WTC11 (cell line): ENCODE data around the gene STARD8. TPM values are rescaled to one million over a fixed set of nuclear protein-coding genes. Genes with fewer than 3 reads are reported as not detected.

Experiments used
- ATAC-seq: fragments of 200-7000 bp; cut with Tn5 transposase; 2 replicates; pipeline ENCODE4 v1.10.0; 2021; ENCODE audit warnings: mild to moderate bottlenecking, moderate library complexity
- CTCF ChIA-PET: fragments of 300-600 bp; sonication (Branson Sonifier 250); formaldehyde crosslinking; loops from one replicate; lab custom pipeline; 2021; ENCODE audit warnings: antibody characterized with exemption; lab: Charles Lee
- POLR2A ChIA-PET: fragments of 350-600 bp; sonication (Branson Sonifier 250); formaldehyde crosslinking; loops from one replicate; lab custom pipeline; 2021; ENCODE audit warnings: antibody characterized with exemption; lab: Charles Lee
- DNase-seq: peaks from one replicate; pipeline ENCODE4 v3.0.0; 2021; ENCODE audit warnings: low spot score
- H3K27ac Mint-ChIP-seq: 2 replicates; pipeline ENCODE4 v1.8.0; 2021; ENCODE audit warnings: mixed read lengths
- H3K27me3 Mint-ChIP-seq: 2 replicates; pipeline ENCODE4 v1.8.0; 2021; ENCODE audit warnings: low read depth, mild to moderate bottlenecking, moderate library complexity, mixed read lengths
- H3K36me3 Mint-ChIP-seq: 2 replicates; pipeline ENCODE4 v1.8.0; 2021; ENCODE audit warnings: mixed read lengths
- H3K4me1 Mint-ChIP-seq: 2 replicates; pipeline ENCODE4 v1.8.0; 2022; ENCODE audit warnings: mixed read lengths
- H3K4me3 Mint-ChIP-seq: 2 replicates; pipeline ENCODE4 v1.8.0; 2021; ENCODE audit warnings: mild to moderate bottlenecking, moderate library complexity, mixed read lengths
- H3K9me3 Mint-ChIP-seq: 2 replicates; pipeline ENCODE4 v1.8.0; 2021; ENCODE audit warnings: mixed read lengths
- ATF1 ChIP-seq: sonication (generic); formaldehyde crosslinking; IDR thresholded peaks from 2 replicates; pipeline ENCODE4 v1.8.1; 2023; ENCODE audit warnings: mild to moderate bottlenecking, moderate library complexity, missing genetic modification reagents
- CBFB ChIP-seq: sonication (generic); formaldehyde crosslinking; IDR thresholded peaks from 2 replicates; pipeline ENCODE4 v1.8.1; 2022; ENCODE audit warnings: mild to moderate bottlenecking, low read depth, missing genetic modification reagents
- ELF4 ChIP-seq: sonication (generic); formaldehyde crosslinking; IDR thresholded peaks from 2 replicates; pipeline ENCODE4 v1.8.1; 2022; ENCODE audit warnings: low read depth, mild to moderate bottlenecking, moderate library complexity, missing genetic modification reagents
- FOXK1 ChIP-seq: sonication (generic); formaldehyde crosslinking; IDR thresholded peaks from 2 replicates; pipeline ENCODE4 v1.8.0; 2022; ENCODE audit warnings: mild to moderate bottlenecking, moderate library complexity, missing genetic modification reagents
- FOXP1 ChIP-seq: sonication (generic); formaldehyde crosslinking; IDR thresholded peaks from 2 replicates; pipeline ENCODE4 v1.8.0; 2022; ENCODE audit warnings: missing genetic modification reagents, mild to moderate bottlenecking, moderate library complexity, borderline replicate concordance
- GTF2I ChIP-seq: fragments of 250-450 bp; sonication (Bioruptor Pico); conservative IDR thresholded peaks from 2 replicates; pipeline ENCODE4 v1.4.0; 2021; ENCODE audit warnings: mild to moderate bottlenecking
- HMGA2 ChIP-seq: fragments of 250-450 bp; sonication (Bioruptor Pico); IDR thresholded peaks from 2 replicates; pipeline ENCODE4 v1.4.0; 2021; ENCODE audit warnings: mild to moderate bottlenecking, moderate library complexity
- NR1H2 ChIP-seq: sonication (generic); formaldehyde crosslinking; IDR thresholded peaks from 2 replicates; pipeline ENCODE4 v1.9.0; 2021; ENCODE audit warnings: mild to moderate bottlenecking, moderate library complexity, missing genetic modification reagents
- SMAD3 ChIP-seq: sonication (generic); formaldehyde crosslinking; IDR thresholded peaks from 2 replicates; pipeline ENCODE4 v1.8.0; 2022; ENCODE audit warnings: missing genetic modification reagents, mild to moderate bottlenecking, borderline replicate concordance
- SOX15 ChIP-seq: fragments of 250-450 bp; sonication (Bioruptor Pico); IDR thresholded peaks from 2 replicates; pipeline ENCODE4 v1.9.0; 2021; ENCODE audit warnings: mild to moderate bottlenecking
- SP1 ChIP-seq: sonication (generic); formaldehyde crosslinking; conservative IDR thresholded peaks from 2 replicates; pipeline ENCODE4 v1.8.1; 2022; ENCODE audit warnings: missing genetic modification reagents
- TEAD1 ChIP-seq: sonication (generic); formaldehyde crosslinking; IDR thresholded peaks from 2 replicates; pipeline ENCODE4 v1.8.0; 2022; ENCODE audit warnings: mild to moderate bottlenecking, missing genetic modification reagents
- TP53 ChIP-seq: sonication (generic); formaldehyde crosslinking; IDR thresholded peaks from 2 replicates; pipeline ENCODE4 v1.8.1; 2023; ENCODE audit warnings: mild to moderate bottlenecking, missing genetic modification reagents
- ZNF138 ChIP-seq: sonication (generic); formaldehyde crosslinking; conservative IDR thresholded peaks from 2 replicates; pipeline ENCODE4 v1.8.1; 2022; ENCODE audit warnings: mild to moderate bottlenecking, moderate library complexity, missing genetic modification reagents
- ZNF263 ChIP-seq: sonication (generic); formaldehyde crosslinking; IDR thresholded peaks from 2 replicates; pipeline ENCODE4 v1.8.1; 2022; ENCODE audit warnings: low read depth, mild to moderate bottlenecking, moderate library complexity, missing genetic modification reagents
- ZNF396 ChIP-seq: fragments of 250-450 bp; sonication (Bioruptor Pico); IDR thresholded peaks from 2 replicates; pipeline ENCODE4 v1.8.0; 2021; ENCODE audit warnings: mild to moderate bottlenecking, moderate library complexity, borderline replicate concordance
- total RNA-seq: library from RNA; stranded (reverse); gene quantifications from 3 replicates; pipeline ENCODE4 v1.2.3, GENCODE V29; 2021
- TF ChIP-seq, protein P1 (sequence below): sonication (generic); formaldehyde crosslinking; IDR thresholded peaks from 2 replicates; pipeline ENCODE4 v1.8.0; 2022; ENCODE audit warnings: mild to moderate bottlenecking, missing genetic modification reagents
- TF ChIP-seq, protein P2 (sequence below): sonication (generic); formaldehyde crosslinking; IDR thresholded peaks from 2 replicates; pipeline ENCODE4 v1.8.1; 2023; ENCODE audit warnings: mild to moderate bottlenecking, moderate library complexity, missing genetic modification reagents
- TF ChIP-seq, protein P3 (sequence below): sonication (generic); formaldehyde crosslinking; conservative IDR thresholded peaks from 2 replicates; pipeline ENCODE4 v1.8.1; 2023; ENCODE audit warnings: mild to moderate bottlenecking, low read depth, missing genetic modification reagents, moderate library complexity
- TF ChIP-seq, protein P4 (sequence below): sonication (generic); formaldehyde crosslinking; IDR thresholded peaks from 2 replicates; pipeline ENCODE4 v1.8.0; 2023; ENCODE audit warnings: missing genetic modification reagents, mild to moderate bottlenecking, borderline replicate concordance
- TF ChIP-seq, protein P5 (sequence below): sonication (generic); formaldehyde crosslinking; IDR thresholded peaks from 2 replicates; pipeline ENCODE4 v1.8.0; 2022; ENCODE audit warnings: missing genetic modification reagents
- TF ChIP-seq, protein P6 (sequence below): sonication (generic); formaldehyde crosslinking; IDR thresholded peaks from 2 replicates; pipeline ENCODE4 v1.8.0; 2022; ENCODE audit warnings: mild to moderate bottlenecking, missing genetic modification reagents

The STARD8 gene
- total RNA-seq, 1 experiment from 2014 or later: 8.5 TPM

DNA sequence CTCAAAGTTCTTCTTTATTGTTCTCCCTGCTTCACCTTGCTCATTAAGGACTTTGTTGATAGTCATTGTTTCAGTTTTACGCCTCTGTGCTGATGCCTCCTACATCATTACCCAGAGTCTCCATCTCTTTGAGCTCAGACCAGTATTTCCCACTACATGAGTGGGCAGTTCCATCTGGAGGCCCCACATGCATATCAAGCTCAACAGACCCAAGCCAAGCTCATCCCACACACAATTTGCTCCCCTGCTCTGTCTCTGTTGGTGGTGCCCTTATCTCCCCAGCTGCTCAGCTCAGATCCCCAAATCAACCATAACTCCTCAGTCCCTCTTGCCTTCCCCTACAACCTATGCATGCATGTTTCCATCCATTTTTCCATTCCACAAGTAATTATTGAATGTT is 96.3 kb downstream of the STARD8 start:
- Mint-ChIP-seq H3K27me3 (no peaks in the 10 kb centered on the region; the same call in 1 of the 2 replicates), H3K4me3 (no peak overlapping the region), H3K27ac (no peak overlapping the region), H3K36me3 (no peaks in the 10 kb centered on the region), H3K4me1 (no peaks in the 10 kb centered on the region), H3K9me3 (no peaks in the 10 kb centered on the region)
- ChIA-PET POLR2A (no interaction called here), CTCF (interaction anchor here (0.6 kb wide), 1 partner anchor 464 kb away, joined by 4 read pairs; no protein-coding TSS in a partner anchor)
- DNase-seq (no peak), ATAC-seq (no peak)
- no peak for TF ChIP-seq TP53 (CRISPR knock-in tag)
- TF ChIP-seq, protein P1, sequence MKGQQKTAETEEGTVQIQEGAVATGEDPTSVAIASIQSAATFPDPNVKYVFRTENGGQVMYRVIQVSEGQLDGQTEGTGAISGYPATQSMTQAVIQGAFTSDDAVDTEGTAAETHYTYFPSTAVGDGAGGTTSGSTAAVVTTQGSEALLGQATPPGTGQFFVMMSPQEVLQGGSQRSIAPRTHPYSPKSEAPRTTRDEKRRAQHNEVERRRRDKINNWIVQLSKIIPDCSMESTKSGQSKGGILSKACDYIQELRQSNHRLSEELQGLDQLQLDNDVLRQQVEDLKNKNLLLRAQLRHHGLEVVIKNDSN (CRISPR knock-in tag): no peak
- no peak for TF ChIP-seq CBFB (CRISPR knock-in tag)
- no peak for TF ChIP-seq SOX15 (CRISPR knock-in tag)
- TF ChIP-seq, protein P2, sequence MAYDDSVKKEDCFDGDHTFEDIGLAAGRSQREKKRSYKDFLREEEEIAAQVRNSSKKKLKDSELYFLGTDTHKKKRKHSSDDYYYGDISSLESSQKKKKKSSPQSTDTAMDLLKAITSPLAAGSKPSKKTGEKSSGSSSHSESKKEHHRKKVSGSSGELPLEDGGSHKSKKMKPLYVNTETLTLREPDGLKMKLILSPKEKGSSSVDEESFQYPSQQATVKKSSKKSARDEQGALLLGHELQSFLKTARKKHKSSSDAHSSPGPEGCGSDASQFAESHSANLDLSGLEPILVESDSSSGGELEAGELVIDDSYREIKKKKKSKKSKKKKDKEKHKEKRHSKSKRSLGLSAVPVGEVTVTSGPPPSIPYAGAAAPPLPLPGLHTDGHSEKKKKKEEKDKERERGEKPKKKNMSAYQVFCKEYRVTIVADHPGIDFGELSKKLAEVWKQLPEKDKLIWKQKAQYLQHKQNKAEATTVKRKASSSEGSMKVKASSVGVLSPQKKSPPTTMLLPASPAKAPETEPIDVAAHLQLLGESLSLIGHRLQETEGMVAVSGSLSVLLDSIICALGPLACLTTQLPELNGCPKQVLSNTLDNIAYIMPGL (CRISPR knock-in tag): no peak
- TF ChIP-seq SMAD3 (CRISPR knock-in tag): no peak
- TF ChIP-seq GTF2I (CRISPR knock-in tag): no peak
- no peak for TF ChIP-seq SP1 (CRISPR knock-in tag)

DNA sequence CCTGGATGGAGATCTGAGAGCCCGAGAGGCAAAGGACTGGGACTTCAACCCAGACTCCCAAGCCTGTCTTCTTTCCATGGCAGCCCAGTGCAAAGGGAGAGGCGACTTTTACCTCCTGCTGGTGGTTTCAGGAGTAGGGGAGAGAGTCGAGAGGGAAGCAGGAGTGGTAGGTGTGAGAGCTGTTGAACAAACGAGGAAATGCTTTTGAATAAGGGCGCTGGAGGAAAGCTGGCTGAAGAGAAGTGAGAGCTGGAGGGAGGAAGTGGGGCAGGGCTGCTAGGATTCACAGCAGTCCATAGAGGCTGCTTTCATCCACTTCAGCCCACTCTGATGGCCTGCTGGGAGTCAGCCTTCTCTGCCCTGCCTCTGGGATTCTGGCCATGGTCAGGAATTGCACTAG is 99.5 kb downstream of the STARD8 start:
- H3K36me3 Mint-ChIP-seq: no peaks in the 10 kb centered on the region
- H3K27me3 Mint-ChIP-seq: no peaks in the 10 kb centered on the region
- H3K9me3 Mint-ChIP-seq: no peaks in the 10 kb centered on the region
- no peak for DNase-seq
- CTCF ChIA-PET: interaction anchor here (0.8 kb wide), 1 partner anchor 81 kb away, joined by 3 read pairs; no protein-coding TSS in a partner anchor
- no peaks in the 10 kb centered on the region for H3K4me1 Mint-ChIP-seq
- POLR2A ChIA-PET: no interaction called here
- no peak for ATAC-seq
- no peak overlapping the region for H3K27ac Mint-ChIP-seq
- no peak overlapping the region for H3K4me3 Mint-ChIP-seq
- TF ChIP-seq, protein P3, sequence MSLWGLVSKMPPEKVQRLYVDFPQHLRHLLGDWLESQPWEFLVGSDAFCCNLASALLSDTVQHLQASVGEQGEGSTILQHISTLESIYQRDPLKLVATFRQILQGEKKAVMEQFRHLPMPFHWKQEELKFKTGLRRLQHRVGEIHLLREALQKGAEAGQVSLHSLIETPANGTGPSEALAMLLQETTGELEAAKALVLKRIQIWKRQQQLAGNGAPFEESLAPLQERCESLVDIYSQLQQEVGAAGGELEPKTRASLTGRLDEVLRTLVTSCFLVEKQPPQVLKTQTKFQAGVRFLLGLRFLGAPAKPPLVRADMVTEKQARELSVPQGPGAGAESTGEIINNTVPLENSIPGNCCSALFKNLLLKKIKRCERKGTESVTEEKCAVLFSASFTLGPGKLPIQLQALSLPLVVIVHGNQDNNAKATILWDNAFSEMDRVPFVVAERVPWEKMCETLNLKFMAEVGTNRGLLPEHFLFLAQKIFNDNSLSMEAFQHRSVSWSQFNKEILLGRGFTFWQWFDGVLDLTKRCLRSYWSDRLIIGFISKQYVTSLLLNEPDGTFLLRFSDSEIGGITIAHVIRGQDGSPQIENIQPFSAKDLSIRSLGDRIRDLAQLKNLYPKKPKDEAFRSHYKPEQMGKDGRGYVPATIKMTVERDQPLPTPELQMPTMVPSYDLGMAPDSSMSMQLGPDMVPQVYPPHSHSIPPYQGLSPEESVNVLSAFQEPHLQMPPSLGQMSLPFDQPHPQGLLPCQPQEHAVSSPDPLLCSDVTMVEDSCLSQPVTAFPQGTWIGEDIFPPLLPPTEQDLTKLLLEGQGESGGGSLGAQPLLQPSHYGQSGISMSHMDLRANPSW (CRISPR knock-in tag): no peak
- TF ChIP-seq TEAD1 (CRISPR knock-in tag) (no peak), FOXP1 (no peak), ELF4 (CRISPR knock-in tag) (no peak), ZNF138 (CRISPR knock-in tag) (no peak), ZNF263 (CRISPR knock-in tag) (no peak), SMAD3 (CRISPR knock-in tag) (no peak), HMGA2 (CRISPR knock-in tag) (no peak), NR1H2 (no peak), ZNF396 (CRISPR knock-in tag) (no peak), ATF1 (CRISPR knock-in tag) (no peak), FOXK1 (no peak)
- TF ChIP-seq, protein P4, sequence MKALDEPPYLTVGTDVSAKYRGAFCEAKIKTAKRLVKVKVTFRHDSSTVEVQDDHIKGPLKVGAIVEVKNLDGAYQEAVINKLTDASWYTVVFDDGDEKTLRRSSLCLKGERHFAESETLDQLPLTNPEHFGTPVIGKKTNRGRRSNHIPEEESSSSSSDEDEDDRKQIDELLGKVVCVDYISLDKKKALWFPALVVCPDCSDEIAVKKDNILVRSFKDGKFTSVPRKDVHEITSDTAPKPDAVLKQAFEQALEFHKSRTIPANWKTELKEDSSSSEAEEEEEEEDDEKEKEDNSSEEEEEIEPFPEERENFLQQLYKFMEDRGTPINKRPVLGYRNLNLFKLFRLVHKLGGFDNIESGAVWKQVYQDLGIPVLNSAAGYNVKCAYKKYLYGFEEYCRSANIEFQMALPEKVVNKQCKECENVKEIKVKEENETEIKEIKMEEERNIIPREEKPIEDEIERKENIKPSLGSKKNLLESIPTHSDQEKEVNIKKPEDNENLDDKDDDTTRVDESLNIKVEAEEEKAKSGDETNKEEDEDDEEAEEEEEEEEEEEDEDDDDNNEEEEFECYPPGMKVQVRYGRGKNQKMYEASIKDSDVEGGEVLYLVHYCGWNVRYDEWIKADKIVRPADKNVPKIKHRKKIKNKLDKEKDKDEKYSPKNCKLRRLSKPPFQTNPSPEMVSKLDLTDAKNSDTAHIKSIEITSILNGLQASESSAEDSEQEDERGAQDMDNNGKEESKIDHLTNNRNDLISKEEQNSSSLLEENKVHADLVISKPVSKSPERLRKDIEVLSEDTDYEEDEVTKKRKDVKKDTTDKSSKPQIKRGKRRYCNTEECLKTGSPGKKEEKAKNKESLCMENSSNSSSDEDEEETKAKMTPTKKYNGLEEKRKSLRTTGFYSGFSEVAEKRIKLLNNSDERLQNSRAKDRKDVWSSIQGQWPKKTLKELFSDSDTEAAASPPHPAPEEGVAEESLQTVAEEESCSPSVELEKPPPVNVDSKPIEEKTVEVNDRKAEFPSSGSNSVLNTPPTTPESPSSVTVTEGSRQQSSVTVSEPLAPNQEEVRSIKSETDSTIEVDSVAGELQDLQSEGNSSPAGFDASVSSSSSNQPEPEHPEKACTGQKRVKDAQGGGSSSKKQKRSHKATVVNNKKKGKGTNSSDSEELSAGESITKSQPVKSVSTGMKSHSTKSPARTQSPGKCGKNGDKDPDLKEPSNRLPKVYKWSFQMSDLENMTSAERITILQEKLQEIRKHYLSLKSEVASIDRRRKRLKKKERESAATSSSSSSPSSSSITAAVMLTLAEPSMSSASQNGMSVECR (CRISPR knock-in tag): no peak
- TF ChIP-seq, protein P5, sequence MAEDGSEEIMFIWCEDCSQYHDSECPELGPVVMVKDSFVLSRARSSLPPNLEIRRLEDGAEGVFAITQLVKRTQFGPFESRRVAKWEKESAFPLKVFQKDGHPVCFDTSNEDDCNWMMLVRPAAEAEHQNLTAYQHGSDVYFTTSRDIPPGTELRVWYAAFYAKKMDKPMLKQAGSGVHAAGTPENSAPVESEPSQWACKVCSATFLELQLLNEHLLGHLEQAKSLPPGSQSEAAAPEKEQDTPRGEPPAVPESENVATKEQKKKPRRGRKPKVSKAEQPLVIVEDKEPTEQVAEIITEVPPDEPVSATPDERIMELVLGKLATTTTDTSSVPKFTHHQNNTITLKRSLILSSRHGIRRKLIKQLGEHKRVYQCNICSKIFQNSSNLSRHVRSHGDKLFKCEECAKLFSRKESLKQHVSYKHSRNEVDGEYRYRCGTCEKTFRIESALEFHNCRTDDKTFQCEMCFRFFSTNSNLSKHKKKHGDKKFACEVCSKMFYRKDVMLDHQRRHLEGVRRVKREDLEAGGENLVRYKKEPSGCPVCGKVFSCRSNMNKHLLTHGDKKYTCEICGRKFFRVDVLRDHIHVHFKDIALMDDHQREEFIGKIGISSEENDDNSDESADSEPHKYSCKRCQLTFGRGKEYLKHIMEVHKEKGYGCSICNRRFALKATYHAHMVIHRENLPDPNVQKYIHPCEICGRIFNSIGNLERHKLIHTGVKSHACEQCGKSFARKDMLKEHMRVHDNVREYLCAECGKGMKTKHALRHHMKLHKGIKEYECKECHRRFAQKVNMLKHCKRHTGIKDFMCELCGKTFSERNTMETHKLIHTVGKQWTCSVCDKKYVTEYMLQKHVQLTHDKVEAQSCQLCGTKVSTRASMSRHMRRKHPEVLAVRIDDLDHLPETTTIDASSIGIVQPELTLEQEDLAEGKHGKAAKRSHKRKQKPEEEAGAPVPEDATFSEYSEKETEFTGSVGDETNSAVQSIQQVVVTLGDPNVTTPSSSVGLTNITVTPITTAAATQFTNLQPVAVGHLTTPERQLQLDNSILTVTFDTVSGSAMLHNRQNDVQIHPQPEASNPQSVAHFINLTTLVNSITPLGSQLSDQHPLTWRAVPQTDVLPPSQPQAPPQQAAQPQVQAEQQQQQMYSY: no peak
- TF ChIP-seq, protein P6, sequence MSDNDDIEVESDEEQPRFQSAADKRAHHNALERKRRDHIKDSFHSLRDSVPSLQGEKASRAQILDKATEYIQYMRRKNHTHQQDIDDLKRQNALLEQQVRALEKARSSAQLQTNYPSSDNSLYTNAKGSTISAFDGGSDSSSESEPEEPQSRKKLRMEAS (CRISPR knock-in tag): no peak
